Breast epithelium (tissue), 4 donors: ENCODE results near the gene HOXC11. TPM values are rescaled to one million over a fixed set of nuclear protein-coding genes. Genes with fewer than 3 reads are reported as not detected.

Source experiments
- DNase-seq, 2 donors: peaks; one replicate each; pipeline ENCODE4 v3.0.0-alpha.2; 2019; ENCODE audit warnings: low spot score in 2 of 2
- H3K27ac ChIP-seq, 2 donors: fragments of 200-600 bp; sonication (generic) in 1 of 2; one replicate each; pipeline ENCODE4 v1.5.1; 2016 to 2019; ENCODE audit warnings: mild to moderate bottlenecking in 1 of 2
- H3K27me3 ChIP-seq, 2 donors: fragments of 200-600 bp; sonication (generic) in 1 of 2; one replicate each; pipeline versions ENCODE4 v1.5.1 to v1.6.0; 2017 to 2019; ENCODE audit warnings: control low read depth in 1 of 2, mild to moderate bottlenecking in 1 of 2
- H3K36me3 ChIP-seq: fragments of 200-600 bp; one replicate; pipeline ENCODE4 v1.5.1; 2019
- H3K4me1 ChIP-seq, 2 donors: fragments of 200-600 bp; sonication (generic); one replicate each; pipeline ENCODE4 v1.5.1; 2016 to 2019; ENCODE audit warnings: control low read depth in 1 of 2
- H3K4me3 ChIP-seq, 3 donors: fragments of 200-600 bp; sonication (generic); 1 replicate in 2 of 3; 2 replicates in 1 of 3; pipeline ENCODE4 v1.5.1; 2016 to 2019; ENCODE audit warnings: mild to moderate bottlenecking in 3 of 3, moderate library complexity in 2 of 3
- H3K9me3 ChIP-seq, 2 donors: fragments of 200-600 bp; sonication (generic) in 1 of 2; one replicate each; pipeline ENCODE4 v1.5.1; 2016 to 2019; ENCODE audit warnings: control low read depth in 1 of 2
- CTCF ChIP-seq, 3 donors: fragments of 450-650 bp; IDR thresholded peaks; one replicate each; pipeline ENCODE4 v1.5.1; 2016 to 2017; ENCODE audit warnings: antibody characterized with exemption in 3 of 3, mild to moderate bottlenecking in 3 of 3, moderate library complexity in 3 of 3
- POLR2A ChIP-seq: fragments of 450-650 bp; IDR thresholded peaks from one replicate; pipeline ENCODE4 v1.6.1; 2016; ENCODE audit warnings: antibody characterized with exemption, mild to moderate bottlenecking, moderate library complexity
- POLR2AphosphoS5 ChIP-seq, 3 donors: sonication (generic); formaldehyde crosslinking; IDR thresholded peaks; one replicate each; pipeline ENCODE4 v1.6.1; 2017; ENCODE audit warnings: antibody characterized with exemption in 3 of 3
- intact Hi-C: fragments of 100-400 bp; cut with DNase I; formaldehyde crosslinking; loops from one replicate; pipeline ENCODE4 v1.15.1; 2023; ENCODE audit warnings: low total_unique reads
- total RNA-seq, 3 donors: library from RNA; depleted of rRNA; stranded (reverse); fragments of >200 nt; gene quantifications; one replicate each; pipeline ENCODE4 v1.1.0, GENCODE V29; 2016

Gene HOXC11
- total RNA-seq, 3 donors from 2014 or later: 0.29 TPM; not detected in 2

- Histone ChIP-seq H3K27ac (peak overlapping the region; percentile 99), H3K36me3 (no peaks in the 10 kb centered on the region), H3K27me3 (no peaks in the 10 kb centered on the region), H3K4me1 (peaks cover 0 to 13% of the 10 kb centered on the region in 2 donors), H3K9me3 (no peaks in the 10 kb centered on the region), H3K4me3 (peak overlapping the region; percentile 65 to 80 (median 71))
- intact Hi-C loops: no loop called here
- no peak for DNase-seq
- peak in 2 of 3 donors; percentile 9 to 32 for TF ChIP-seq POLR2AphosphoS5 (IDR thresholded peaks at IDR 0.05)
- TF ChIP-seq POLR2A: no peak
Observed at GRCh38 chr12:54019091-54019811, 46.3 kb downstream of the HOXC11 start.

DNA sequence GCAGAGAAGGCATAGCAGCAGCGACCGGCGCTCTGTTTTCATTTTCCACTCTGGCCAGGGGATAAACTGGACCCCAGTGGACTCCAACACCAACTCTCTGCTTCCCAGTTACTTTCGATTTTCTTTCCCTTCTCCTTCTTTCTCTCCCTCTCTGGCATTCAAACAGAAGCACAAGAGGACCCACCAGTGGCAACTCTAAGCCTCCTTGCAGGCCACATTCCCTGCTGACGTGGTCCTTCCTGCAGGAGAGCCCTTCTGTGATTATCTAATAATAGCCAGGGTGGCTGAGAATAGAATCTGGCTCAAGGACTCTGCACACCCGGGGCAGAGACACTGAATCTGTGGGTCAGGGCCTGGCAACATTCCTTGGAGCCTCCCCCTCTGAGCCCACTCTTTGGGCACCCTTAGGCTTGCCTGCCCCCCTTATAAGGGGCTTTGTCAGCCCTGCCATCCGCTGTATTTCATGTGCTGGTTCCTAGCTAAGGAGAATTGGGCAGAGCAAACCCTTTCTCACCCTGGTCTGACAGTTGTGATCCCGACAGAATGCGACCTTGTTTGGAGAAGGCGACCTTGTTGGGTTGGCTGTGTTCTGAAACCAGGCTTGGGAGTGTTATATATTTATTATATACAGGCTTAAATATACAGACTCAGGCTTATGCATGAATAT lies 47.1 kb downstream of the HOXC11 start:
- no peaks in the 10 kb centered on the region for H3K36me3 ChIP-seq
- intact Hi-C loops: no loop called here
- H3K9me3 ChIP-seq: no peaks in the 10 kb centered on the region
- H3K27ac ChIP-seq: peak overlapping the region; percentile 99
- peak overlapping the region; percentile 65 to 80 (median 71) for H3K4me3 ChIP-seq
- DNase-seq: no peak
- H3K27me3 ChIP-seq: no peaks in the 10 kb centered on the region
- H3K4me1 ChIP-seq: peaks cover 0 to 16% of the 10 kb centered on the region in 2 donors
- no peak for TF ChIP-seq CTCF (IDR thresholded peaks at IDR 0.05)
- no peak for TF ChIP-seq POLR2AphosphoS5 (IDR thresholded peaks at IDR 0.05)
- TF ChIP-seq POLR2A: no peak

GRCh38 chr12:54020591-54021405 lies 47.9 kb downstream of the HOXC11 start:
- H3K27me3 ChIP-seq: no peaks in the 10 kb centered on the region
- H3K27ac ChIP-seq: peak overlapping the region; percentile 99
- peaks cover 0 to 16% of the 10 kb centered on the region in 2 donors for H3K4me1 ChIP-seq
- no peak for TF ChIP-seq POLR2A
- TF ChIP-seq POLR2AphosphoS5 (IDR thresholded peaks at IDR 0.05): no peak
- no peak for TF ChIP-seq CTCF (IDR thresholded peaks at IDR 0.05)
- no peaks in the 10 kb centered on the region for H3K36me3 ChIP-seq
- H3K9me3 ChIP-seq: no peaks in the 10 kb centered on the region
- intact Hi-C loops: no loop called here
- DNase-seq: no peak
- H3K4me3 ChIP-seq: peak overlapping the region; percentile 65 to 80 (median 71)

DNA sequence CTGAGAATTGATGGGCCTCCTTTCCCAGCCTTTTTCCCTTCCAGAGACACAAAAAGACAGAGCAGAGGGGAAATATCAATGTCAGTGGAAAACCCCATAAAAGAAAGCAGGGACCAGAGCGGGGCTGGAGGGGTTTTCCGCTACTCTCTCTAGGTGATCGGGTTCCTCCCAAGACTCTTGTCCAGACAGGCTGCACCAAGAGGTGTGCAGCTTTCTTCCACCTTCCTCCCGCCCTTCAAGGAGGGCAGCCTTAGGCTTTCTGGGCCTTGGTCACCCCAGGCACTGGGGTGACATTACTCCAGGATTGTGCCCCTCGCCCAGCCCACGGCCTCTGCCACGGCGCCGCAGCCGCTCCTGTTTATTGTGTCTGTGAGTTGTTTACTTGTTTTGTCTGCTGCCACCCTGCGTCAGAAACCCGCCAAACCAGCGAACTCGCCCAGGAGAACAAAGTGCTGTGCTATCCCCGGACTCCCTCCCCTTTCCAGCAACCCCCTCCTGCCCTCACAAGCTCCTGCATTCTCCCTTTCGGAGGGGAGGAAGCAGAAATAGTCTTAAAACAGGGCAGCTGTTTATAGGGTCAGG lies 48.6 kb downstream of the HOXC11 start:
- TF ChIP-seq POLR2AphosphoS5 (IDR thresholded peaks at IDR 0.05) (no peak), POLR2A (no peak), CTCF (IDR thresholded peaks at IDR 0.05) (peak in 2 of 3 donors; percentile 9 to 16)
- Histone ChIP-seq H3K27ac (peak overlapping the region; percentile 99), H3K27me3 (no peaks in the 10 kb centered on the region), H3K36me3 (no peaks in the 10 kb centered on the region), H3K4me3 (peak overlapping the region; percentile 65 to 80 (median 71)), H3K9me3 (no peaks in the 10 kb centered on the region), H3K4me1 (peaks cover 0 to 16% of the 10 kb centered on the region in 2 donors)
- intact Hi-C loops: no loop called here
- peak in 1 of 2 donors; percentile 59 for DNase-seq
